Measurements from ENCODE around the gene GIN1.
"Not testable (repeated sequence)": the region's sequence is repeated elsewhere in the genome, so short reads cannot be mapped to it uniquely, and the experiment has no call there.

Gene GIN1

GRCh38 chr5:103119765-103120606 is at the start of gene GIN1, which contains the start of gene PPIP5K2:
TSS of gene GIN1 (minus strand) at chr5:103120138. CDS start at chr5:103108707, 11,431 bp downstream.
TSS of gene PPIP5K2 (plus strand) at chr5:103120301. CDS start at chr5:103129590, 9,289 bp downstream.
- peak within 1 kb of the TSS; percentile 91 for H3K27ac ChIP-seq
- TF ChIP-seq ZFX (IDR thresholded peaks at IDR 0.05; ENCODE audit: borderline replicate concordance), result no peak

- TF ChIP-seq ZFX (IDR thresholded peaks at IDR 0.05; ENCODE audit: borderline replicate concordance) (no peak), CTCF (IDR thresholded peaks at IDR 0.05) (no peak)
Observed at GRCh38 chr5:103166706-103167105, 46.8 kb upstream of the GIN1 start.

GRCh38 chr5:103151156-103151555 is 31.2 kb upstream of the GIN1 start:
- TF ChIP-seq CTCF (IDR thresholded peaks at IDR 0.05) (no peak), ZFX (IDR thresholded peaks at IDR 0.05; ENCODE audit: borderline replicate concordance) (no peak)
- no peak overlapping the region for H3K27ac ChIP-seq

More at GRCh38 chr5:103166706-103167105, 46.8 kb upstream of the GIN1 start:
- H3K27ac ChIP-seq, result no peak overlapping the region

GRCh38 chr5:103148213-103148612 is 28.3 kb upstream of the GIN1 start:
- no peak for TF ChIP-seq ZFX (IDR thresholded peaks at IDR 0.05; ENCODE audit: borderline replicate concordance)
- TF ChIP-seq CTCF (IDR thresholded peaks at IDR 0.05), result no peak
- no peak overlapping the region for H3K27ac ChIP-seq

GRCh38 chr5:103145196-103145595 is 25.3 kb upstream of the GIN1 start:
- TF ChIP-seq CTCF (IDR thresholded peaks at IDR 0.05) (no peak), ZFX (IDR thresholded peaks at IDR 0.05; ENCODE audit: borderline replicate concordance) (no peak)
- H3K27ac ChIP-seq, result no peak overlapping the region

- not testable (repeated sequence) for H3K27ac ChIP-seq
Observed at GRCh38 chr5:103142132-103142531, 22.2 kb upstream of the GIN1 start.

- TF ChIP-seq CTCF (IDR thresholded peaks at IDR 0.05) (peak; percentile 88), ZFX (IDR thresholded peaks at IDR 0.05; ENCODE audit: borderline replicate concordance) (no peak)
- no peak overlapping the region for H3K27ac ChIP-seq
Observed at GRCh38 chr5:103139264-103139865, 19.4 kb upstream of the GIN1 start.

- no peak overlapping the region for H3K27ac ChIP-seq
- TF ChIP-seq CTCF (IDR thresholded peaks at IDR 0.05) (no peak), ZFX (IDR thresholded peaks at IDR 0.05; ENCODE audit: borderline replicate concordance) (no peak)
Observed at GRCh38 chr5:103138202-103138690, 18.3 kb upstream of the GIN1 start.

All from 22Rv1 (cell line).